8988T (cell line): ENCODE measurements around the gene MORC2.

ENCODE experiments used
- DNase-seq: peaks from one replicate; pipeline ENCODE4 v3.0.0; 2011

MORC2 gene

DNA sequence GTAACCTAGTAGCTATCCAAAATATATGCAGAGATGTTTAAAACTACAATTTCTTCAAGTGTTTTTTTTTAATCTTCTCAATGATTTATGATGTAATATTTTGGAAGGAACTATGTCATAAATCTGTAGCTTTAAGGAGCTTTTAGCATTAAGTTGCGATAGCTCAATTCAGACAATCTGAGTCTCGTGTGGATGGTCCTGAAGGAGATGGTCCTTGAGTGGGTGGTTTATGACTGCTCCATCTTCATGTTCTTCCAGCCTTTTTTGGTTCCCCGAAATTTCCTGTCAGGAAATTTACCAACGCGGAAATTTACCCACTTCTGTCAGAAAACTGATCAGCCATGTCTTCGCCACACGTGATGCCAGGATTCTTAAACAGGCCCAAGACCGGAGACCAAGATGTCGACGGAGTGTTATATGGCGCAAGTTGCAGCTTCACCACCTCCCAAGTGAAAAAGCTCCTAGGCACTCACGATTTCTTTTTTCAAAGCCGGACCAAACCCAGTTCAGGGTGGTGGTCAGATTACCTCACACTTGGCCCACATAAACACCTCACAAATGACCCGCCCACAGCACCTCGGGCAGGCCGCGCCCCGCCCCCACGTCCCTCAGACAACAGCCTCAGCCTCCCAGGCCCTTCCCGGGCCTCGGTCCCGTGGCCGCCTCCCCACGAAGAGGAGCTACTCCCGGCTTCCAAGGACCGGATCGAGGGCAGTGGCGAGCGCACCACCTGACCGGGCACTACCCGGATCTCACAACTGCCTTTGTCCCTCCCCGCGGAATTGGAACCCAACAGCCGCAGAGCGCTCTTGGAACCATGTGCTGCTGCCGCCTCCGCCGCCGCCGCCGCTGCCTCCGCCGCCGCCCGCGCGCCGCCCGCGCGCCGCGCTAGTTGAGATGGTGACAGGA lies at the start of gene MORC2:
Gene MORC2 (minus strand): TSS at position 760 of the 909 bp plus-strand sequence. CDS start 885 bp downstream, outside the sequence.
- peak; percentile 27 for DNase-seq

DNA sequence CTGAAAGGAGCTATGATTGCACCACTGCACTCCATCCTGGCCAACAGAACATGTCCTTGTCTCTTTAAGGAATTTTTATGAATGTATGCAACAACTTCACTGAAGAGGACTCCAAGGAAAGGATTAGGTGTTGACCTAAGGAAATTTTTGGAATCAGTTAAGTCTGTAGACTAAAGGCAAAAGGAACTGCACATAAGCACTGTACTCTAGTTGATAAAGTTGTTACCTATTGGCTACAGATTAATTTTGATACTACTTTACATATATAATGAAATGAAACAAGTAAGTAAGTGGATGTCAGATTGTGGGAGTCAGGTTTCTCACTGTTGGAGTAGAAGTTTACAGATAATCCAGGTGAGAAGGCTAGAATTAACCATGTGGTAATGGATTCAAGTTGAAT lies 37.0 kb upstream of the MORC2 start:
- no peak for DNase-seq

- DNase-seq, result no peak
Observed at GRCh38 chr22:31001124-31001770, 32.7 kb upstream of the MORC2 start.

GRCh38 chr22:30998329-30998728 lies 29.8 kb upstream of the MORC2 start:
- DNase-seq, result no peak

GRCh38 chr22:30996462-30996861 lies 27.9 kb upstream of the MORC2 start:
- DNase-seq, result no peak

- DNase-seq, result no peak
Observed at GRCh38 chr22:30994960-30995359, 26.4 kb upstream of the MORC2 start.

GRCh38 chr22:30992565-30992964 lies 24.0 kb upstream of the MORC2 start:
- no peak for DNase-seq

DNA sequence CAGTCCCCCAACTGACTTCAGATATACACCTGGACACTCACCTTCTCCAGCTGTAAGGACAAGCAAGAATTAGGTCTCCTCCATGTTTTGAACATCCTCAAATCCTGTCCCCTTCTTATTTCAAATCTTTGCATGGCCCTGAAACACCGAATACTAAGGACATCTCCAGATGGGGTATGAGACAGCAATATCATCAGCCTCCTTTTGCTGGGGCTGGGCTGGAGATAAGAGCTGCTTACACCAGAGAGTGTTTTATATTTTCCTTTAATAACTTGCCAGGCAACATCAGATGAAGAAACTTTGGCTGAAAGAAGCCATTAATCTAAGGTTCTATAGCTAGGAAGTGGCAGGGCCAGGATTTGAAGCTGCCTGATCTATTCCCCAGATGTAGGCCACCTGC lies 22.1 kb upstream of the MORC2 start:
- no peak for DNase-seq

DNA sequence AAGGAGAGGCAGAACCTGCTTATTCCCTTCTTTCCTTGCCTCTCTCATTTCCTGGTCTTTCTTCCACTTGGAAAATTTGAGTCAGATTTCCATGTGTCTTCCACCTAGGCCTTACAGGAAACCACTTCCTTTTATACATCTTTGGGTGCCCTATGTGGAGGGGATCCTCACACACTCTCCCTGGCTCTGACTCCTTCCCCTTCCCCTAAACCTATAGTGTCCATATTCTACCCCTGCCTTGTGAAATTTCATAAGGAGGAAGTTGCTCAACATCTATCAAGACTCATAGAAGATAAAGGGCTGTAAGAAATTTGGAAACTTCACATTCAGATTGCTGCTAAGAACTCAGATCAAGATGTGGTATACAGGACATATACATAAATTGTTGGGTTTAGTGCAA lies 20.9 kb upstream of the MORC2 start:
- no peak for DNase-seq

DNA sequence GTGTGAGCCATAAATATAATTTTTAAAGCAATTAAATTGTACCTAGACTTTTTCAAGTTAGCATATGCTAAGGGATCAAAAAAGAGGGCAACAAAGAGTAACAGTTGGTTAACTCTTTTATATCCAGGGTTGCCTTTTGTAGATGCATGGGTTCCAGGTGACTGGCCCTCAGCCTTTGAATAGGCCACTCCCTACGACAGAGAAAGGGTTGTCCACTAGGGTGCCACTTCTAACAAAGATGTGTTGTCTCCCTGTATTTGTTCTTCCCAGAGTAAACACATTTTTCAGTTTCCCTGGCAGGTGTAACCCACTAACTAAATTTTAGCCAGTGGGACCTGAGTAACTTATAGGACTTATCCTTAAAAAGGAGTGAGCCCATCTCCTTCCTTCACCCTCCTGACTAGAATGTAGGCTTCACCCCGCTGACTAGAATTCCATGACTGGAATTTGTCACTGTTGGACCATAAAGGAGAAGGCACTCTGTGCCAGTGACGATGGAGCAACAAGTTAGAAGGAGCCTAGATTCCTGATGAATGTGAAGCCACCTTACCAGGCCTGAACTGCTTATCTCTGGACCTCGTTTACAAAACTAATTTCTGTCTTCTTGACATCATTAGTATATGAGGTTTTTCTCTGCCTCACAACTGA lies 17.1 kb upstream of the MORC2 start:
- DNase-seq, result no peak

DNA sequence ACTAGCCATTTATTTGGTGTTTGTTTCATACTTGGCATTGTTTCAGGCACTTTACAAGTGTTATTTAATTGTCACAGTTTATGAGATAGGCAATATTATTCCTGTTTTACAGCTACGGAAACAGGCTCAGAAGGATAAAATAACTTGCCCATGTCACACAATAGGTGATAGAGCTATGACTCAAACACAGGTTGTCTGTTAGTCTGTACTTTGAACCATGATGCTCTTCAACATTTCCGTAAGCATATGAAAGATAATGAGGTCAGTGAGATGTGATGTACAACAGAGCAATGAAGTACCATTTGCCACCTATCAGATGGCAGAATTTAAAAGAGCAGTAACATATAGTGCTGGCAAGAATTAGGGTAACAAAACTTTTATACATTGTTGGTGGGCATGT lies 15.7 kb upstream of the MORC2 start:
- no peak for DNase-seq

GRCh38 chr22:30982512-30982911 lies 13.9 kb upstream of the MORC2 start:
- no peak for DNase-seq

DNA sequence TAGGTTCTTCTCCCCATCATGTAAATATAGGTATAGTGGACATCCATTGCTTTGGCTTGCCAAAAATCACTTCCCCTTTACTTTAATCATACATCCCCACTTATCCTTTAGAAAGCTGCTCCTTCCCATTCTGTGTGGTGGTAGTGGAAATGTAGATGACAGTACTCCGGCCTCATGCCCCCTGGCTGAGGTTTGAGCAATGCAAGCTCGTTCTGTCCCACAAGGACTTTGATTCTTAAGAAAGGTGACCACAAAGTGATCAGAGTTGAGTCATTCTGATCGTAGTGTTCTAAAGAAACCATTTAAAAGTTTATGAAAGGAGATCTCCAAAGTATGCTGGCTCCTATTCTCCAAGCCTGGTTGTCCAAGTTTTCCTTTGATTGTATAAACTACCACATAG lies 11.4 kb upstream of the MORC2 start:
- DNase-seq, result no peak

- DNase-seq, result no peak
Observed at GRCh38 chr22:30978304-30978962, 9.9 kb upstream of the MORC2 start.

GRCh38 chr22:30970356-30970746 lies 1.8 kb upstream of the MORC2 start:
- DNase-seq, result no peak

GRCh38 chr22:30969532-30970355 lies 1.2 kb upstream of the MORC2 start:
- peak; percentile 21 for DNase-seq

DNA sequence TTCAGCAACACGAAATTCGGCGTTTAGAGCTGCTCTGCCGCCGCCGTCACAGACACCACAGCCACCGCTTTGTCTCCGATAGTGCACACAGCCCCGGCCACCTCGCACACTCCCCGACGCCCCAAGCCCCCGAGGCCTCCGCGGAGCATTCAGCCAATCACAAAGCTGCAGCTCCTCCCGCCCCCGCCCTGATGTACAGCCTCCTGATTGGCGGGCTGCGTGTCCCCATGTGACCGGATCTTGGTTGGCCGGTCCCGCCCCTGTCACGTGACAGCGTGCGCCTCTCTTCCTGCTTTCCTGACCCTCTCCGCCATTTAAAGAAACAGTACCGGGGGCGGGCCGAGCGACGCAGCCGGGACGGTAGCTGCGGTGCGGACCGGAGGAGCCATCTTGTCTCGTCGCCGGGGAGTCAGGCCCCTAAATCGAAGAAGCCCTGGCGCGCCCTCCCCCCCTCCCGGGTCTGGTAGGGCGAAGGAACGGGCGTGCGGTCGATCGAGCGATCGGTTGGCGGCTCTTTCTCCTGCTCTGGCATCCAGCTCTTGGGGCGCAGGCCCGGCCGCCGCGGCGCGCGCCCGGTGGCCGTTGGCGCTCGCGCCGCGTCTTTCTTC lies 454 bp upstream of the MORC2 start, which contains the start of gene TUG1:
Gene TUG1 (plus strand): TSS at position 342 of the 608 bp plus-strand sequence.
- peak; percentile 97 for DNase-seq

GRCh38 chr22:30964858-30965257 lies 3.7 kb downstream of the MORC2 start:
- no peak for DNase-seq

DNA sequence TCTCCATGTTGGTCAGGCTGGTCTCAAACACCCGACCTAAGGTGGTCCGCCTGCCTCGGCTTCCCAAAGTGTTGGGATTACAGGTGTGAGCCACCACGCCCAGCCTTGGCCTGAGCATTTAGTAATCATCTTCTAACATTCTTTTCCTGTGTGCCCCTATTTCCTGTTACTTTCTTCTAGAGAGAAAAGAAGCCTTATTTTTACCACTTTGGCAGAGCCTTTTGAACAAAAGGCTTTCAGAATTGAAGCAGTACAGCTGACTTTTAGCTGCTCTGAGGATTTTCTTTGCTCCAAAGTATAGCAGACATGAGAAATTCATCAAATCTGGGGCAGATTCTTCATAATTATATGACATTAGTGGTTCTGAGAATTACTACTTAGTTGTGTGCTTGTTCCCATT lies 13.4 kb downstream of the MORC2 start:
- no peak for DNase-seq

GRCh38 chr22:30953206-30953605 lies 15.4 kb downstream of the MORC2 start:
- no peak for DNase-seq

DNA sequence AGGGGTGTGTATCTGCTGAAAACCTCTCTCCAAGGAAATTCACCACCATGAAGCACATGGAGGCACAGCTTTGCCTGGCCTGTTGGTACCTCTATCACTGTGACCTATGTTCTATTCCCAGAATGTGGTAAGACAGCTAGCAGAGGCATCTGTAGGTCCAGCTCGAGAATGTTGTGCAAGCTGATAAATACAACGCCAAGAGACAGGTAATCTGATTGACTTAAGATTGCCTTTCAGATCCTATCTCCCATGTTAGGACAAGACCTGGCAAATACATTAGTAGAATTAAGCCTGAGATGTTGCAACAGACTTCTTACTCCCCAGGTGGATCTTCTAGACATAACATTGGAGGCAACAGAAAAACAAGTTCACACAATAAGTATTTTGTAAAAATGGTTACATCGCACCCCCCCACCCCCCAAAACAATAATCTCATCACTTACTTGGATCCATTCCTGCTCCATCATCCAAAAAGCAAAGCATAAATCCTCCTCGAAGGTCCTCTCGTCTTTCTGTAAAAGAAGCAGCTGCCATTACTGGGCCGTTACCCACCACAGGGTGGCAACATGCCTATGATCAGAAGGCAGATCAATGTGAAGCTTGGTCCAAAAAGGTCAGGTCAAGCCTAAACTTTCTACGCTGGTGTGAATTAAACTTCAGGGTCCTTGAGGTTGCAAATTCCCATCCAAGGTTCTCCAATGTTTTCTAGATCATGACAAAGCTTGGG lies 18.5 kb downstream of the MORC2 start:
- DNase-seq, result no peak
